Stimulated activated naive CD8-positive, alpha-beta T cell treated with anti-CD3 and anti-CD28 coated beads, Interleukin-15, Interleukin-2, amounts not matched to agents 100 ng/mL and 50 ng/mL, for 24 hours (primary cell): ENCODE results near the gene FITM2.

Source experiments
- H3K27ac Mint-ChIP-seq: one replicate; pipeline ENCODE4 v1.8.0; 2021; ENCODE audit warnings: mild to moderate bottlenecking, mixed read lengths
- H3K27me3 Mint-ChIP-seq: one replicate; pipeline ENCODE4 v1.8.0; 2021; ENCODE audit warnings: mixed read lengths
- H3K36me3 Mint-ChIP-seq: one replicate; pipeline ENCODE4 v1.8.0; 2021; ENCODE audit warnings: low read depth, mixed read lengths
- H3K4me1 Mint-ChIP-seq: one replicate; pipeline ENCODE4 v1.8.0; 2021; ENCODE audit warnings: low read depth, mixed read lengths
- H3K4me3 Mint-ChIP-seq: one replicate; pipeline ENCODE4 v1.8.0; 2021; ENCODE audit warnings: mild to moderate bottlenecking, mixed read lengths
- H3K9me3 Mint-ChIP-seq: one replicate; pipeline ENCODE4 v1.8.0; 2021; ENCODE audit warnings: mixed read lengths

The FITM2 gene

DNA sequence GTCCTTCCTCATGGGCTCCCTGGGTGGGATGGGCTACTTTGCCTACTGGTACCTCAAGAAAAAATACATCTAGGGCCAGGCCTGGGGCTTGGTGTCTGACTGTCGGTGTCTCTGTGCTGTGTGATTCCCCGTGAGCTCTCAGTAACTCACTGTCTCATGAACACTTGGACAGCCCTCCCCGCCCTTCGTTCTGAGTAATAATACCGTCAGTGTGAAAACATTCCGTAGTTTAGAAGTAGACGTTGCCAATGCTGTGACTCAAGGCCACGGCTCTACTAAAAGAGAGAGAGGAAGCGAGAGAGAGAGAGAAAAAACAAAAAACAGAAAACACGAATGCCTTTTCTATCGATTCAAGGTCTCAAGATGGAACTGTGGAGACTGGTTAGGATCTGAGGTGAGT lies 31.8 kb downstream of the FITM2 start:
- no peak overlapping the region for H3K4me3 Mint-ChIP-seq
- H3K9me3 Mint-ChIP-seq, result no peaks in the 10 kb centered on the region
- no peaks in the 10 kb centered on the region for H3K36me3 Mint-ChIP-seq
- H3K4me1 Mint-ChIP-seq, result no peaks in the 10 kb centered on the region
- no peak overlapping the region for H3K27ac Mint-ChIP-seq
- H3K27me3 Mint-ChIP-seq, result no peaks in the 10 kb centered on the region

DNA sequence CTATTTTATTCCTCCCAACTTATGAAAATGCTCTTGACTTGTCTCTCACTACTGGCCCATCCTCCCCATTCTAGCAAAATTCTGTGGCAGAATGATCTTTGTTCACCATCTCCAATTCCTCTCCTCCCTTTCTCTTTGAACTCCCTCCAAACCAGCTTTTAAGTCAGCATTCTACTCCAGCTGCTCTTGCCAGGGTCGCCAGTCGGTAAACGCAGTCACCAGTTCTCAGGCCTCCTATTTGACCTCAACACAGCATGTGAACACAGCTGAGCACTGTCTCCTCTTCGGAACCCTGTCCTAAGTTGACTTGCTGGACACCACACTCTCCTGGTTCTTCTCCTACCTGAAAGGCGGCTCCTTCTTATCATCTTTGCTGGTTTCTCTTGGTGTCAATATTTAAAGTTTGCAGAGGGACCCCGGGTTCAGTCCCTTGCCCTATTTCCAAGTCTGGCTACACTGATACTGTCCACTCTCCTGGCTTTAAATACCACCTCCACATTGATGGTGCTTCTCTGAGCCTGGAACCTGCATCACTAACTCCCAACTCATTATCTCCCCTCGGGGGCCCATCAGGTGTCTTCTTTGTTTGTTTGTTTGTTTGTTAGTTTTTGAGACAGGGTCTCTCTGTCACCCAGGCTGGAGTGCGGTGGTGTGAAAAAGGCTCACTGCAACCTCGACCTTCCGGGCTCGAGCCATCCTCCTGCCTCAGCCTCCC lies 36.5 kb downstream of the FITM2 start:
- no peak overlapping the region for H3K27ac Mint-ChIP-seq
- no peaks in the 10 kb centered on the region for H3K27me3 Mint-ChIP-seq
- no peaks in the 10 kb centered on the region for H3K9me3 Mint-ChIP-seq
- no peaks in the 10 kb centered on the region for H3K4me1 Mint-ChIP-seq
- no peaks in the 10 kb centered on the region for H3K36me3 Mint-ChIP-seq
- no peak overlapping the region for H3K4me3 Mint-ChIP-seq

GRCh38 chr20:44273231-44274215 lies 37.5 kb downstream of the FITM2 start:
- no peaks in the 10 kb centered on the region for H3K4me1 Mint-ChIP-seq
- no peaks in the 10 kb centered on the region for H3K36me3 Mint-ChIP-seq
- H3K27ac Mint-ChIP-seq, result no peak overlapping the region
- no peak overlapping the region for H3K4me3 Mint-ChIP-seq
- no peaks in the 10 kb centered on the region for H3K9me3 Mint-ChIP-seq
- H3K27me3 Mint-ChIP-seq, result no peaks in the 10 kb centered on the region

GRCh38 chr20:44271915-44272663 lies 38.9 kb downstream of the FITM2 start:
- H3K4me3 Mint-ChIP-seq, result no peak overlapping the region
- H3K27ac Mint-ChIP-seq, result no peak overlapping the region
- H3K27me3 Mint-ChIP-seq, result no peaks in the 10 kb centered on the region
- no peaks in the 10 kb centered on the region for H3K4me1 Mint-ChIP-seq
- H3K36me3 Mint-ChIP-seq, result no peaks in the 10 kb centered on the region
- no peaks in the 10 kb centered on the region for H3K9me3 Mint-ChIP-seq

GRCh38 chr20:44268802-44269201 lies 42.2 kb downstream of the FITM2 start:
- no peaks in the 10 kb centered on the region for H3K9me3 Mint-ChIP-seq
- no peaks in the 10 kb centered on the region for H3K4me1 Mint-ChIP-seq
- H3K4me3 Mint-ChIP-seq, result no peak overlapping the region
- H3K27ac Mint-ChIP-seq, result no peak overlapping the region
- no peaks in the 10 kb centered on the region for H3K36me3 Mint-ChIP-seq
- no peaks in the 10 kb centered on the region for H3K27me3 Mint-ChIP-seq

DNA sequence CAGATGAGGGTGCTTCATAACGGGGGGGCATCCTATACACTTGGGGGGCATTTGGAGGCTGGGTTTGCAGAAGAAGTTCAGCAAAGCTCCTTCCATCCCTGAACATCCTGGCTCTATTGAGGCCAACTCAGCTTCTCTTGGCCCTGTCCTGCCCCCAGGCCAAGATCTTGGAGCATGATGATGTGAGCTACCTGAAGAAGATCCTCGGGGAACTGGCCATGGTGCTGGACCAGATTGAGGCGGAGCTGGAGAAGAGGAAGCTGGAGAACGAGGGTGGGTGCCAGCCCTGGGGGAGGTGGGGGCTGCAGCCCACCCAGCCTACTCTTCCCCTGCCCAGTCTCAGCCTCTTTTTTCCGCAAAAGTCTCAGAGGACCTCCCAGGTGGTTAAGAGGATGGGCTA lies 46.7 kb downstream of the FITM2 start:
- Mint-ChIP-seq H3K4me1 (no peaks in the 10 kb centered on the region), H3K36me3 (no peaks in the 10 kb centered on the region)

GRCh38 chr20:44258226-44258890 lies 52.6 kb downstream of the FITM2 start:
- Mint-ChIP-seq H3K4me3 (no peak overlapping the region), H3K27me3 (no peaks in the 10 kb centered on the region), H3K27ac (no peak overlapping the region), H3K9me3 (no peaks in the 10 kb centered on the region), H3K4me1 (no peaks in the 10 kb centered on the region), H3K36me3 (no peaks in the 10 kb centered on the region)

More for the DNA sequence above, 46.7 kb downstream of the FITM2 start:
- Mint-ChIP-seq H3K4me3 (no peak overlapping the region), H3K27ac (no peak overlapping the region), H3K27me3 (no peaks in the 10 kb centered on the region), H3K9me3 (no peaks in the 10 kb centered on the region)

GRCh38 chr20:44256961-44257360 lies 54.0 kb downstream of the FITM2 start:
- Mint-ChIP-seq H3K4me3 (no peak overlapping the region), H3K4me1 (no peaks in the 10 kb centered on the region), H3K27ac (no peak overlapping the region), H3K27me3 (no peaks in the 10 kb centered on the region), H3K9me3 (no peaks in the 10 kb centered on the region), H3K36me3 (no peaks in the 10 kb centered on the region)

DNA sequence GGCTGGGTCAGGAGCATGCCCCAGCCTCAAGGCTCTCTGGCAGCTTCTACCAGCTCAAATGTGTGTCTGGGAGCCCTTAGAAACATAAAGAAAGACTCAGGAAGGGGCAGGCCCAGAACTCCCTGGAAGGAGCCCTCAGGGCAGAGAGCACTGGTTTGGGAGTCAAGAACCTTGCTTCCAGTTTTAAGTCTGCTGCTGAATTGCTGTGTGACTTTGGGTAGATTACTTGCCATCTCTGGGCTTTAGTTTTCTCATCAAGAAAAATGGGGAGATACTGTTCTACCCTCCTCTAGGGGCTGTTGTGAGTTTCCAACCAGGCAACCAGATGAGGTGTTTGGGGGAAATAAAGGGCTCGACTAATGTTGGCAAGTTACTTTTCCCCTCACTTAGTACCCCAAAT lies 55.1 kb downstream of the FITM2 start:
- Mint-ChIP-seq H3K4me1 (no peaks in the 10 kb centered on the region), H3K4me3 (no peak overlapping the region), H3K9me3 (no peaks in the 10 kb centered on the region), H3K27ac (no peak overlapping the region), H3K27me3 (no peaks in the 10 kb centered on the region), H3K36me3 (no peaks in the 10 kb centered on the region)

GRCh38 chr20:44254073-44254472 lies 56.9 kb downstream of the FITM2 start:
- Mint-ChIP-seq H3K9me3 (no peaks in the 10 kb centered on the region), H3K27ac (no peak overlapping the region), H3K27me3 (peaks cover under 1% of the 10 kb centered on the region), H3K4me3 (no peak overlapping the region), H3K36me3 (no peaks in the 10 kb centered on the region), H3K4me1 (no peaks in the 10 kb centered on the region)

GRCh38 chr20:44253528-44253927 lies 57.5 kb downstream of the FITM2 start:
- Mint-ChIP-seq H3K27me3 (peaks cover 6% of the 10 kb centered on the region), H3K9me3 (no peaks in the 10 kb centered on the region)

More at GRCh38 chr20:44253528-44253927, 57.5 kb downstream of the FITM2 start:
- no peak overlapping the region for H3K4me3 Mint-ChIP-seq
- no peaks in the 10 kb centered on the region for H3K4me1 Mint-ChIP-seq
- no peaks in the 10 kb centered on the region for H3K36me3 Mint-ChIP-seq
- H3K27ac Mint-ChIP-seq, result no peak overlapping the region
